Vagina (tissue), 2 donors: ENCODE results near the gene KCTD5. TPM values are rescaled to one million over a fixed set of nuclear protein-coding genes. Genes with fewer than 3 reads are reported as not detected.
"Not testable (repeated sequence)": the region's sequence is repeated elsewhere in the genome, so short reads cannot be mapped to it uniquely, and the experiment has no call there.

Source experiments
- DNase-seq, 2 donors: peaks; one replicate each; pipeline ENCODE4 v3.0.0-alpha.2; 2017; ENCODE audit errors: extremely low spot score in 2 of 2
- H3K27ac ChIP-seq: fragments of 200-600 bp; sonication (generic); one replicate; pipeline ENCODE4 v1.5.1; 2019
- H3K27me3 ChIP-seq: fragments of 200-600 bp; sonication (generic); one replicate; pipeline ENCODE4 v1.5.1; 2019
- H3K36me3 ChIP-seq, 2 donors: fragments of 200-600 bp; sonication (generic); one replicate each; pipeline ENCODE4 v1.5.1; 2017 to 2019
- H3K4me1 ChIP-seq: fragments of 200-600 bp; sonication (generic); one replicate; pipeline ENCODE4 v1.5.1; 2019
- H3K4me3 ChIP-seq, 2 donors: fragments of 200-600 bp; sonication (generic); 1 replicate in 1 of 2; 2 replicates in 1 of 2; pipeline ENCODE4 v1.5.1; 2016 to 2019
- H3K9me3 ChIP-seq: fragments of 200-600 bp; sonication (generic); one replicate; pipeline ENCODE4 v1.5.1; 2019
- POLR2A ChIP-seq, 2 donors: fragments of 450-650 bp; IDR thresholded peaks; one replicate each; pipeline ENCODE4 v1.6.1; 2017; ENCODE audit warnings: antibody characterized with exemption in 2 of 2, mild to moderate bottlenecking in 2 of 2, moderate library complexity in 2 of 2
- POLR2AphosphoS5 ChIP-seq, 2 donors: sonication (generic); formaldehyde crosslinking; IDR thresholded peaks; one replicate each; pipeline ENCODE4 v1.9.0; 2017; ENCODE audit warnings: antibody characterized with exemption in 2 of 2, mild to moderate bottlenecking in 2 of 2, low read depth in 1 of 2; ENCODE audit not compliant: insufficient read depth in 1 of 2
- intact Hi-C: fragments of 100-400 bp; cut with DNase I; formaldehyde crosslinking; loops from one replicate; pipeline ENCODE4 v1.15.1; 2023
- total RNA-seq: library from RNA; depleted of rRNA; stranded (reverse); fragments of >200 nt; gene quantifications from one replicate; pipeline ENCODE4 v1.2.3, GENCODE V29; 2016
- TF ChIP-seq, protein P1 (sequence below), 3 experiments: fragments of 450-650 bp in 2 of 3; fragments of 200-600 bp in 1 of 3; sonication (generic) in 1 of 3; IDR thresholded peaks; one replicate each; pipeline ENCODE4 v1.5.1; 2017 to 2019; ENCODE audit warnings: antibody characterized with exemption in 3 of 3, mild to moderate bottlenecking in 2 of 3, moderate library complexity in 2 of 3

Gene KCTD5
- total RNA-seq, 1 donor from 2014 or later = 19.4 TPM

DNA sequence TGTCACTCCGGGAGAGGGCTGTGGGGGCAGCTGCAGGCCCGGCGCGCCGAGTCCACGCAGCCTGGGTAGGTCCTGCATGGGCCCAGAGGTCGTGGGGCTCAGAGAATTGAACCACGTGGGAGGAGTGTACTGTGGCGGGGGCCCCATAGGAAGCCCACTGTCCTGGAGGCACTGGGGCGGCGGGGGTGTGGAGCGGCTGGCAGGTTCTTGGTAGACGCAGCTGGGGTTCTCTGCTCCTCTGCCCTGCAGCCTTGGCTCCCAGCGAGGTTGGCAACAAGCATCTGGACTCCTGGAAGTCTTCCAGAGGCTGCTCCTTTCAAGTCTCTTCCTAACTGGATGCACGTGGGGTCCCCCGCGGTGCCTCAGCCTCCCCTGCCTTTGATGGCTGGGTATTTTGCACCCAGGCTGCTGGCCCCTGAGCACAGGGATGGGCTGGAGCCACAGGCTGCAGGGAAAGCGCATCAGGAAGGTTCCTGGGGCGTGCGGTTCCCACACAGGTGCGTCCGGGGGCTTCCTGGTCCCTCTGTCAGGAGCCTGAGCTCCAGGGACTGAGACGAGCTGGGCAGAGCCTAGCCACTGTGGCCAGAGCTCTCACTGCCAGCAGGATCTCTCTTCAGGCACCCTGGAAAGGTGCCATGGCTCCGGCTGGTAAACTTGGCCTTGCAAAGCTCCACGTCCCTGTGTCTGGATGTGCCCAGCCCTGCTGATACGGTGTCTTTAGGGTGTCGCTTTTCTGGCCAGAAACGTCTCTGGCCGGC, 9.3 kb downstream of the KCTD5 start:
- H3K4me1 ChIP-seq = peaks cover 12% of the 10 kb centered on the region
- intact Hi-C loops = no loop called here
- TF ChIP-seq, protein P1, sequence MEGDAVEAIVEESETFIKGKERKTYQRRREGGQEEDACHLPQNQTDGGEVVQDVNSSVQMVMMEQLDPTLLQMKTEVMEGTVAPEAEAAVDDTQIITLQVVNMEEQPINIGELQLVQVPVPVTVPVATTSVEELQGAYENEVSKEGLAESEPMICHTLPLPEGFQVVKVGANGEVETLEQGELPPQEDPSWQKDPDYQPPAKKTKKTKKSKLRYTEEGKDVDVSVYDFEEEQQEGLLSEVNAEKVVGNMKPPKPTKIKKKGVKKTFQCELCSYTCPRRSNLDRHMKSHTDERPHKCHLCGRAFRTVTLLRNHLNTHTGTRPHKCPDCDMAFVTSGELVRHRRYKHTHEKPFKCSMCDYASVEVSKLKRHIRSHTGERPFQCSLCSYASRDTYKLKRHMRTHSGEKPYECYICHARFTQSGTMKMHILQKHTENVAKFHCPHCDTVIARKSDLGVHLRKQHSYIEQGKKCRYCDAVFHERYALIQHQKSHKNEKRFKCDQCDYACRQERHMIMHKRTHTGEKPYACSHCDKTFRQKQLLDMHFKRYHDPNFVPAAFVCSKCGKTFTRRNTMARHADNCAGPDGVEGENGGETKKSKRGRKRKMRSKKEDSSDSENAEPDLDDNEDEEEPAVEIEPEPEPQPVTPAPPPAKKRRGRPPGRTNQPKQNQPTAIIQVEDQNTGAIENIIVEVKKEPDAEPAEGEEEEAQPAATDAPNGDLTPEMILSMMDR (IDR thresholded peaks at IDR 0.05) = no peak
- no peak for TF ChIP-seq POLR2AphosphoS5 (IDR thresholded peaks at IDR 0.05; ENCODE audit: insufficient read depth in 1 of 2, low read depth in 1 of 2)
- no peak for TF ChIP-seq POLR2A (IDR thresholded peaks at IDR 0.05)
- H3K27me3 ChIP-seq = no peaks in the 10 kb centered on the region
- DNase-seq = no peak
- peaks cover 0 to 1% of the 10 kb centered on the region in 2 donors for H3K36me3 ChIP-seq
- H3K9me3 ChIP-seq = no peaks in the 10 kb centered on the region
- H3K27ac ChIP-seq = no peak overlapping the region
- H3K4me3 ChIP-seq = no peak overlapping the region

DNA sequence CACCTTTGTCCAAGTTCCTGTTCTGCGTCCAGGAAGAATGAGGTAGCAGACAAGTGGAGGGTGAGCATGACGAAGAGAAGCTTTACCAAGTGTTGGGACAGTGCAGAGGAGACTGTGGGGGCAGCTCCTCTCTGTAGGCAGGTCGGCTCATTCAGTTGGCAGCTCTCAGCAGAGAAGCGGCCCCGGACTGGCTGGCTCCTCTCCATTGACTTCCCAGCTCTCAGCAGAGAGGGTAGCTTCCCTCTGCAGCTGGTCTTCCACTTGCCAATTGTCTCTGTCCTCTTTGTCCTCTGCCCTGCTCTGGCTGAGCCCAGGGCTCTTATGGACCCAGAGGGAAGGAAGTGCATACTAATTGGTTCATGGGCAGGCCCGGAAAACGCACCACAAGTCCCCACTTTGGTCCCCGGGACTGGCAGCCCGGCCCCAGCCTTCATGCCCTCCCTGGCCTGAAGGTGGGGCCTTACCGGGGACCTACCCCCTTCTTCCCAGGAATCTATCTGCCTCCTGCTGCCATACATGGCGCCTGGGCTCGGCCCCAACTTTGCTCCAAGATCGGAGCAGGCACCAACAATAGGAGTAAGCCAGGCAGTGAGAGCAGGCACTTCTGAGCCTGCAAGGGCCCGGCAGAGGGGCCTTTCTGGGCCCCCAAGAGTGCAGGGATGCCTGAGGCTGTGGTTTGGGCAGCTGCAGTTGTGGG, 10.1 kb downstream of the KCTD5 start:
- DNase-seq = no peak
- intact Hi-C loops = no loop called here
- H3K27me3 ChIP-seq = no peaks in the 10 kb centered on the region
- H3K9me3 ChIP-seq = no peaks in the 10 kb centered on the region
- no peak overlapping the region for H3K27ac ChIP-seq
- H3K4me3 ChIP-seq = no peak overlapping the region
- H3K4me1 ChIP-seq = peaks cover 12% of the 10 kb centered on the region
- H3K36me3 ChIP-seq = peaks cover 0 to 8% of the 10 kb centered on the region in 2 donors
- TF ChIP-seq, protein P1 (IDR thresholded peaks at IDR 0.05) = no peak
- no peak for TF ChIP-seq POLR2AphosphoS5 (IDR thresholded peaks at IDR 0.05; ENCODE audit: insufficient read depth in 1 of 2, low read depth in 1 of 2)
- no peak for TF ChIP-seq POLR2A (IDR thresholded peaks at IDR 0.05)

DNA sequence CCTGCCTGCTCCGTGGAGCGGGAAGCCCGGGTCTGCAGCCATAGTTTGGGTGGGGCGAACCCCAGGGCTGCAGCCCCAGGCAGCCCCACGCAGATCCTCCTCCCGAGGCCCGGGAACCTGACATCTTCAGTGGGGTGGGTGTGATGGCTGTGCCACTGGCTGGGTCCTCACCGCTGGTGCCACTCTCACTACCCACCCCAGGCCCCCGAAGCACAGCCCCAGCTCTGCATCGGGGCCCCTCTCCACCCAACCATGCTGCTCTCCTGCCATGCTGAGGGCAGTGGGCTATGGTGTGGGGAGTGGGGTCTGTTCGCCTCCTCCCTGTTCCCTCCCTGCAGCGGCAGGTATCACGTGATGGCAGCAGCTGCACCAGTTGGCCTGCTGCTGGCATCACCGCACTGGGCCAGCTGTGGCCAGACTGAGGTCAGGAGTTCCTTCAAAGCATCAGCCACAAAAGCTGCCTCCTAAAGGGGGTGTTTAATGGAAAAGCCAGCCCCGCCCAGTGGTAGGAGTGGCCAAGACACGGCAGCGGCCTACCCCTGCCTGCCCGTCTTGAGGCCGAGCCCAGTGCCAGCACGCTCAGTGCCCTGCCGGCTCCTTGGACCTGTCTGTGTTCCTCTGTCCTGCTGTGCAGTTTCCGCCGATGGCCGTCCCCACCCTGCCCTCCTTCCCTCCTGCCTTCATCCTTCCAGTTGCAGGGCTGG, 10.8 kb downstream of the KCTD5 start:
- H3K9me3 ChIP-seq = no peaks in the 10 kb centered on the region
- intact Hi-C loops = no loop called here
- TF ChIP-seq, protein P1 (IDR thresholded peaks at IDR 0.05) = no peak
- TF ChIP-seq POLR2AphosphoS5 (IDR thresholded peaks at IDR 0.05; ENCODE audit: insufficient read depth in 1 of 2, low read depth in 1 of 2) (no peak), POLR2A (IDR thresholded peaks at IDR 0.05) (no peak)
- H3K27ac ChIP-seq = no peak overlapping the region
- H3K4me1 ChIP-seq = peaks cover 12% of the 10 kb centered on the region
- H3K4me3 ChIP-seq = no peak overlapping the region
- H3K36me3 ChIP-seq = peaks cover 0 to 15% of the 10 kb centered on the region in 2 donors
- no peaks in the 10 kb centered on the region for H3K27me3 ChIP-seq
- no peak for DNase-seq

DNA sequence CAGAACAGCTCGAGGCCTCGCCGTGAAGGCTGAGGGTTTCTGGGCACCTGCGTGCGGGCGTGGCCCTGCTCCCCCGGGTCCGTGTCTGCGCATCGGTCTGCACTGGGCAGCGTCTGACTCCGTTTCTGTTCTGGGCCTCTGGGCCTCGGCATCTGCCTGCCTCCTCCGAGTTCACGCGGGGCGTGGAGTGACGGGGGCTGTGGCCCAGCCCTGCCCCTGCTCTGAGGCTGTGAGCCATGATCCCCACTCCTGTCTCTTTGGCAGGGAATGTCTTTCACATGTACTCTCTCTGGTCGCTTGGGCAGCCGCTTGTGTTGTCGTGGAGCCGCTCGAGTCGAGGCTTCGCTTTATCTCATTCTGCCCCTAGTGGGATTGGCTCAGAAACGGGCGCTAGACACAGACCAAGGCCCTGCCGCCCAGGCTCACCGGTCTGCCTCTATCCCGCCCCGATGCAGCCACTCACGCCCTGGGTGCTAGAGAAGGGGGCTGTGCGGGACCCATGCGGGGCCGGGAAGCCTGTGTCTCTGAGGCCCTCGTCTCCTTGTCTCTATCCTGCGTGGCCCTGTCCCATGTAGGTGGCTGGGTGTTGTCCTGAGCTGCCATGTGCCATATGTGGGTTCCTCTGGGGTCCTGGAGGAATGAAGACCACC, 14.4 kb downstream of the KCTD5 start:
- H3K27ac ChIP-seq, DNase-seq, H3K4me3 ChIP-seq, H3K27me3 ChIP-seq, intact Hi-C loops, H3K9me3 ChIP-seq: not testable (repeated sequence)
- peaks cover 12% of the 10 kb centered on the region for H3K4me1 ChIP-seq
- peaks cover 0 to 47% of the 10 kb centered on the region in 2 donors for H3K36me3 ChIP-seq

DNA sequence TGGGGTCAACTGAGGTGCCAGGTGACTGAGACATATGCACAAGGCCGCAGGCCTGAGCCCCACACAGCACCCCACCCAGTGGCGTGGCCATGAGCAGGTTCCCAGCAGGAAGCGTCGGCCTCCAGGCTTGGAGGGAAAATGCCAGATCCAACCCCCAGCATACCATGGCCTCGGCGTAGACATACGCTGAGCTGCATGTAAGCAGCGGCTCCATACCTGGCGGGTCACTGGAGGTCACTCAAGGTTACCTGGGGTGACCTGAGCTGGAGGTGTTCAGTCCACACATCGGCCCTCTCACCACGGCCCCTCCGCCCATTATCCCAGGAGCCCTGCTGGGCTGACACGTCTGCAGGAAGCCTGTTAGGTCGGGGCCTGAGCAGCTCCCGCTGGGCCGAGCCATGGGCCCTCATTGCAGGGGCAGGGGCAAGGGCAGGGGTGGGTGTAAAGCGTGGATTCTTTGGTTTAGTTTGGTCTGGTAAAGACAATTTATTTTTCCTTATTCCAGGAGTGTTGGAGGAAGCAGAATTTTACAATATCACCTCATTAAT, 15.2 kb downstream of the KCTD5 start:
- Histone ChIP-seq H3K36me3 (peaks cover 0 to 55% of the 10 kb centered on the region in 2 donors), H3K4me3 (no peak overlapping the region), H3K27me3 (no peaks in the 10 kb centered on the region), H3K27ac (no peak overlapping the region), H3K4me1 (peaks cover 10% of the 10 kb centered on the region), H3K9me3 (no peaks in the 10 kb centered on the region)
- no peak for TF ChIP-seq POLR2AphosphoS5 (IDR thresholded peaks at IDR 0.05; ENCODE audit: insufficient read depth in 1 of 2, low read depth in 1 of 2)
- DNase-seq = no peak
- intact Hi-C loops = no loop called here
